CD14-positive monocyte (primary cell): Measurements from ENCODE around the gene TBC1D5. TPM values are rescaled to one million over a fixed set of nuclear protein-coding genes. Genes with fewer than 3 reads are reported as not detected.

Experiments
- DNase-seq, 3 donors: peaks; one replicate each; pipeline ENCODE4 v3.0.0-alpha.2; 2011 to 2022
- H2AFZ ChIP-seq: 2 replicates; pipeline ENCODE4 v1.6.0; 2012; ENCODE audit warnings: mild to moderate bottlenecking, low read depth, low read length, inconsistent platforms; ENCODE audit not compliant: insufficient read depth, poor library complexity, severe bottlenecking
- H3K27ac ChIP-seq, 2 donors: 1 replicate in 1 of 2; 2 replicates in 1 of 2; pipeline ENCODE4 v1.5.1; 2012 to 2013; ENCODE audit warnings: low read length in 2 of 2, control low read depth in 1 of 2, inconsistent platforms in 1 of 2, low read depth in 1 of 2, mild to moderate bottlenecking in 1 of 2
- H3K27me3 ChIP-seq, 2 donors: one replicate each; pipeline versions ENCODE4 v1.6.0 to v1.6.1; 2011 to 2013; ENCODE audit warnings: low read length in 2 of 2; ENCODE audit not compliant: control insufficient read depth in 2 of 2, insufficient read depth in 2 of 2
- H3K36me3 ChIP-seq, 2 donors: replicated peaks in 1 of 2; 1 replicate in 1 of 2; 2 replicates in 1 of 2; pipeline versions ENCODE4 v1.5.1 to v1.6.1; 2012 to 2013; ENCODE audit warnings: low read length in 2 of 2, control low read depth in 1 of 2, inconsistent platforms in 1 of 2, mild to moderate bottlenecking in 1 of 2; ENCODE audit not compliant: insufficient read depth in 2 of 2, control insufficient read depth in 1 of 2
- H3K4me1 ChIP-seq, 2 donors: 1 replicate in 1 of 2; 2 replicates in 1 of 2; pipeline versions ENCODE4 v1.5.1 to v1.6.1; 2012 to 2013; ENCODE audit warnings: low read length in 2 of 2, control low read depth in 1 of 2, inconsistent platforms in 1 of 2, mild to moderate bottlenecking in 1 of 2, moderate library complexity in 1 of 2; ENCODE audit not compliant: insufficient read depth in 2 of 2, control insufficient read depth in 1 of 2
- H3K4me2 ChIP-seq: replicated peaks from 2 replicates; pipeline ENCODE3; 2012; ENCODE audit warnings: low read length, moderate library complexity, mild to moderate bottlenecking; ENCODE audit not compliant: poor library complexity, severe bottlenecking; ENCODE audit errors: extremely low read depth
- H3K4me3 ChIP-seq, 3 experiments: fragments of 200-600 bp in 1 of 3; sonication (generic) in 1 of 3; replicated peaks in 1 of 3; 1 replicate in 2 of 3; 2 replicates in 1 of 3; pipeline ENCODE4 v1.5.1; 2011 to 2013; ENCODE audit warnings: low read length in 3 of 3, mild to moderate bottlenecking in 3 of 3, control low read depth in 2 of 3, low read depth in 2 of 3, inconsistent platforms in 1 of 3, moderate library complexity in 1 of 3
- H3K79me2 ChIP-seq: 2 replicates; pipeline ENCODE4 v1.6.0; 2012; ENCODE audit warnings: mild to moderate bottlenecking, control low read depth, inconsistent platforms, low read length, moderate library complexity; ENCODE audit not compliant: insufficient read depth
- H3K9ac ChIP-seq: 2 replicates; pipeline ENCODE4 v1.6.0; 2017; ENCODE audit warnings: low read length, mild to moderate bottlenecking; ENCODE audit not compliant: insufficient read depth, poor library complexity, severe bottlenecking
- H3K9me3 ChIP-seq, 2 donors: replicated peaks in 1 of 2; 1 replicate in 1 of 2; 2 replicates in 1 of 2; pipeline versions ENCODE4 v1.5.1 to v1.6.1; 2012 to 2013; ENCODE audit warnings: low read length in 2 of 2, control low read depth in 1 of 2; ENCODE audit not compliant: control insufficient read depth in 1 of 2, insufficient read depth in 1 of 2
- H4K20me1 ChIP-seq: 2 replicates; pipeline ENCODE4 v1.6.0; 2012; ENCODE audit warnings: mild to moderate bottlenecking, low read length, control low read depth, moderate library complexity; ENCODE audit not compliant: insufficient read depth
- H3K27ac Mint-ChIP-seq, 7 donors: one replicate each; pipeline ENCODE4 v1.8.0; 2020; ENCODE audit warnings: mild to moderate bottlenecking in 7 of 7, mixed read lengths in 7 of 7, moderate library complexity in 6 of 7, inconsistent platforms in 2 of 7
- H3K27me3 Mint-ChIP-seq, 3 donors: one replicate each; pipeline ENCODE4 v1.8.0; 2021 to 2022; ENCODE audit warnings: low read depth in 3 of 3, mild to moderate bottlenecking in 3 of 3, mixed read lengths in 3 of 3, moderate library complexity in 3 of 3, inconsistent platforms in 1 of 3
- H3K36me3 Mint-ChIP-seq, 2 donors: one replicate each; pipeline ENCODE4 v1.8.0; 2020; ENCODE audit warnings: mixed read lengths in 2 of 2, inconsistent platforms in 1 of 2, mild to moderate bottlenecking in 1 of 2
- H3K4me1 Mint-ChIP-seq: one replicate; pipeline ENCODE4 v1.8.0; 2020; ENCODE audit warnings: mild to moderate bottlenecking, mixed read lengths
- H3K4me3 Mint-ChIP-seq, 2 donors: one replicate each; pipeline ENCODE4 v1.8.0; 2020; ENCODE audit warnings: mild to moderate bottlenecking in 2 of 2, mixed read lengths in 2 of 2, moderate library complexity in 1 of 2
- H3K9me3 Mint-ChIP-seq, 7 donors: one replicate each; pipeline ENCODE4 v1.8.0; 2020 to 2022; ENCODE audit warnings: mixed read lengths in 7 of 7, mild to moderate bottlenecking in 6 of 7, moderate library complexity in 6 of 7, inconsistent platforms in 2 of 7
- WGBS: methylation state at CpG from one replicate; pipeline ENCODE4 v1.1.5; 2013; ENCODE audit warnings: missing lambda C conversion rate; ENCODE audit not compliant: insufficient coverage; 5-methylcytosine and 5-hydroxymethylcytosine counted together
- intact Hi-C, 2 donors: fragments of 100-400 bp; cut with micrococcal nuclease; formaldehyde crosslinking; loops; one replicate each; pipeline versions ENCODE4 v1.15.0 to v1.15.1; 2023
- polyA plus RNA-seq, 3 donors: library from polyadenylated mRNA; depleted of rRNA in 1 of 3; unstranded in 2 of 3; stranded (reverse) in 1 of 3; fragments of 300-500 nt in 2 of 3; fragments of >200 nt in 1 of 3; fragmentation: Illumina TruSeq in 2 of 3; gene quantifications; 1 replicate in 2 of 3; 2 replicates in 1 of 3; pipeline ENCODE4 v1.2.3, GENCODE V29; 2012 to 2021
- TF ChIP-seq, protein P1 (sequence below): fragments of 200-600 bp; IDR thresholded peaks from one replicate; pipeline ENCODE4 v1.8.0; 2022; ENCODE audit warnings: antibody characterized with exemption, mild to moderate bottlenecking

The TBC1D5 gene
- polyA plus RNA-seq, 3 donors = 17.6 to 35.3 (median 21.0) TPM

- Mint-ChIP-seq H3K27me3 (peaks cover 0 to 1% (median 0%) of the 10 kb centered on the region in 3 donors), H3K27ac (no peak overlapping the region), H3K9me3 (peaks cover 10 to 18% (median 15%) of the 10 kb centered on the region in 7 donors), H3K36me3 (peaks cover 52 to 66% of the 10 kb centered on the region in 2 donors), H3K4me3 (no peak overlapping the region), H3K4me1 (no peaks in the 10 kb centered on the region)
- Histone ChIP-seq H3K9me3 (peaks cover 10 to 13% of the 10 kb centered on the region in 2 donors), H3K79me2 (no peaks in the 10 kb centered on the region), H3K36me3 (peaks cover 14 to 57% of the 10 kb centered on the region in 2 donors), H3K9ac (no peak overlapping the region), H3K4me1 (no peaks in the 10 kb centered on the region), H3K27ac (no peak overlapping the region), H3K27me3 (no peaks in the 10 kb centered on the region), H2AFZ (no peak overlapping the region), H4K20me1 (no peaks in the 10 kb centered on the region), H3K4me2 (no peak overlapping the region), H3K4me3 (no peak overlapping the region)
- intact Hi-C loops = no loop called here
- TF ChIP-seq, protein P1, sequence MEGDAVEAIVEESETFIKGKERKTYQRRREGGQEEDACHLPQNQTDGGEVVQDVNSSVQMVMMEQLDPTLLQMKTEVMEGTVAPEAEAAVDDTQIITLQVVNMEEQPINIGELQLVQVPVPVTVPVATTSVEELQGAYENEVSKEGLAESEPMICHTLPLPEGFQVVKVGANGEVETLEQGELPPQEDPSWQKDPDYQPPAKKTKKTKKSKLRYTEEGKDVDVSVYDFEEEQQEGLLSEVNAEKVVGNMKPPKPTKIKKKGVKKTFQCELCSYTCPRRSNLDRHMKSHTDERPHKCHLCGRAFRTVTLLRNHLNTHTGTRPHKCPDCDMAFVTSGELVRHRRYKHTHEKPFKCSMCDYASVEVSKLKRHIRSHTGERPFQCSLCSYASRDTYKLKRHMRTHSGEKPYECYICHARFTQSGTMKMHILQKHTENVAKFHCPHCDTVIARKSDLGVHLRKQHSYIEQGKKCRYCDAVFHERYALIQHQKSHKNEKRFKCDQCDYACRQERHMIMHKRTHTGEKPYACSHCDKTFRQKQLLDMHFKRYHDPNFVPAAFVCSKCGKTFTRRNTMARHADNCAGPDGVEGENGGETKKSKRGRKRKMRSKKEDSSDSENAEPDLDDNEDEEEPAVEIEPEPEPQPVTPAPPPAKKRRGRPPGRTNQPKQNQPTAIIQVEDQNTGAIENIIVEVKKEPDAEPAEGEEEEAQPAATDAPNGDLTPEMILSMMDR = no peak
- no peak for DNase-seq
Observed at GRCh38 chr3:17207019-17207418, 535.4 kb downstream of the TBC1D5 start.

DNA sequence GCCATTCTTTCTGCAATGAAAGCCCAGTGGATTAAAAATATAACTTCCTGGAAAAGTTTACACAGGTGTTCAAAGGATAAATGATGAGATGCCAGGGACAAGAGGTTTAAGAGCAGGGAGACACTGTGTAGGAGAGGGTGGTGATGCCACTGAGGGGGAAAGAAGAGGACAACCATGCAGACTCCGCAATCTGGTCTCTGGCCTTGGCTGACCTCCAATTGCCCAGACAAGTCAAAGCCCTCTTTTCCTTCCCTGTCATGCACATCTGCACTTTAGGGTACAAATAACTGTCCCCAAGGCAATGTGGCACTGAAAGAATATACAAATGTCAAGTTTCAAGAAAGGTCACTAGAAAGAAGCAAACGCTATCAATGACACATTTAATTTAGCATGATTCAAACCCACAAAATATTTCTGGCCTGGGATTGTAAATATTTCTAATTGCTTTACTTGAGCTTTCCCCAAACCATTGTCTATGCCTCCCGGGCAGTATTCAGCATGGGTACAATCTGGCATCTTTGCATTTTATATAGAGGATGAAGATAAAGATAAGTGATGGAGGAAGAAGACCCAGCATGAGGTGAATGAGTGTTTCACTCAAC is 538.3 kb downstream of the TBC1D5 start:
- peak overlapping the region in 1 of 7 donors; percentile 7 for H3K27ac Mint-ChIP-seq
- Histone ChIP-seq H3K9me3 (peaks cover 11 to 15% of the 10 kb centered on the region in 2 donors), H3K4me2 (no peak overlapping the region), H2AFZ (no peak overlapping the region), H3K4me3 (no peak overlapping the region), H3K27me3 (no peaks in the 10 kb centered on the region), H3K36me3 (peaks cover 12 to 63% of the 10 kb centered on the region in 2 donors), H3K27ac (no peak overlapping the region), H3K9ac (no peak overlapping the region), H4K20me1 (no peaks in the 10 kb centered on the region), H3K79me2 (no peaks in the 10 kb centered on the region), H3K4me1 (no peaks in the 10 kb centered on the region)
- no peak overlapping the region for H3K4me3 Mint-ChIP-seq
- H3K27me3 Mint-ChIP-seq = peaks cover 0 to 1% (median 0%) of the 10 kb centered on the region in 3 donors
- H3K4me1 Mint-ChIP-seq = peaks cover 3% of the 10 kb centered on the region
- DNase-seq = no peak
- intact Hi-C loops = no loop called here
- H3K36me3 Mint-ChIP-seq = peaks cover 51 to 59% of the 10 kb centered on the region in 2 donors
- H3K9me3 Mint-ChIP-seq = peaks cover 11 to 21% (median 15%) of the 10 kb centered on the region in 7 donors
- no CpG with 5 or more reads among the region's 3 CpGs for WGBS
- TF ChIP-seq, protein P1 = no peak
